Body of pancreas (tissue), 4 donors: ENCODE data around the gene PCK1. TPM values are rescaled to one million over a fixed set of nuclear protein-coding genes. Genes with fewer than 3 reads are reported as not detected.

ENCODE experiments used
- ATAC-seq: fragments of 150-250 bp; one replicate; pipeline ENCODE4 v1.9.1; 2016
- DNase-seq, 4 donors: peaks; one replicate each; pipeline ENCODE4 v3.0.0-alpha.2; 2019
- H3K27ac ChIP-seq, 4 donors: fragments of 200-600 bp; sonication (generic); 1 replicate in 3 of 4; 2 replicates in 1 of 4; pipeline versions ENCODE4 v1.5.1 to v1.6.1; 2016 to 2019; ENCODE audit warnings: mild to moderate bottlenecking in 1 of 4, mixed read lengths in 1 of 4, moderate library complexity in 1 of 4
- H3K27me3 ChIP-seq, 2 donors: fragments of 200-600 bp; sonication (generic); one replicate each; pipeline ENCODE4 v1.6.0; 2016; ENCODE audit warnings: mild to moderate bottlenecking in 1 of 2
- H3K36me3 ChIP-seq, 2 donors: fragments of 200-600 bp; sonication (generic); replicated peaks in 1 of 2; 2 replicates each; pipeline ENCODE4 v1.5.1; 2016; ENCODE audit warnings: low read depth in 2 of 2; ENCODE audit not compliant: insufficient read depth in 1 of 2
- H3K4me1 ChIP-seq: fragments of 200-600 bp; sonication (generic); one replicate; pipeline ENCODE4 v1.6.0; 2016
- H3K4me3 ChIP-seq, 2 donors: fragments of 200-600 bp; sonication (generic); 1 replicate in 1 of 2; 2 replicates in 1 of 2; pipeline ENCODE4 v1.5.1; 2016 to 2019
- H3K9me3 ChIP-seq, 3 donors: fragments of 200-600 bp; sonication (generic); 1 replicate in 2 of 3; 2 replicates in 1 of 3; pipeline ENCODE4 v1.5.1; 2016
- CTCF ChIP-seq, 7 experiments: fragments of 450-650 bp in 4 of 7; fragments of 200-600 bp in 3 of 7; sonication (generic) in 3 of 7; IDR thresholded peaks; one replicate each; pipeline ENCODE4 v1.5.1; 2016 to 2019; ENCODE audit warnings: antibody characterized with exemption in 7 of 7
- POLR2A ChIP-seq, 3 donors: fragments of 450-650 bp; IDR thresholded peaks; one replicate each; pipeline ENCODE4 v1.6.1; 2016; ENCODE audit warnings: antibody characterized with exemption in 3 of 3, mild to moderate bottlenecking in 2 of 3
- WGBS, 2 donors: methylation state at CpG; one replicate each; pipeline ENCODE4 v1.1.5; 2017; 5-methylcytosine and 5-hydroxymethylcytosine counted together
- intact Hi-C: fragments of 100-400 bp; cut with DNase I; formaldehyde crosslinking; loops from one replicate; pipeline ENCODE4 v1.15.1; 2023
- total RNA-seq, 2 donors: library from RNA; depleted of rRNA; stranded (reverse); fragments of >200 nt; gene quantifications; one replicate each; pipeline ENCODE4 v1.1.0, GENCODE V29; 2016

PCK1 gene
- total RNA-seq, 2 donors from 2014 or later, result 14.3 to 33.3 TPM

GRCh38 chr20:57528148-57528547 lies 32.8 kb upstream of the PCK1 start:
- intact Hi-C loops, result loop anchor here (10.0 kb wide), 1 partner anchor 677 kb away; no protein-coding TSS in a partner anchor
- no peaks in the 10 kb centered on the region for H3K27me3 ChIP-seq
- no peaks in the 10 kb centered on the region for H3K9me3 ChIP-seq
- ATAC-seq (no peak), DNase-seq (no peak)
- TF ChIP-seq CTCF (IDR thresholded peaks at IDR 0.05) (no peak), POLR2A (IDR thresholded peaks at IDR 0.05) (no peak)
- no peaks in the 10 kb centered on the region for H3K36me3 ChIP-seq
- no peak overlapping the region for H3K4me3 ChIP-seq
- H3K4me1 ChIP-seq, result no peaks in the 10 kb centered on the region
- 74 to 81% methylated on average over 4 of the region's 4 CpGs for WGBS, 2 donors
- no peak overlapping the region for H3K27ac ChIP-seq

- intact Hi-C loops, result loop anchor here (10.0 kb wide), 1 partner anchor 676 kb away; no protein-coding TSS in a partner anchor
- WGBS, 2 donors, result 65 to 68% methylated on average over 8 of the region's 8 CpGs
- no peak for DNase-seq
- Histone ChIP-seq H3K27me3 (no peaks in the 10 kb centered on the region), H3K4me3 (no peak overlapping the region), H3K27ac (no peak overlapping the region), H3K36me3 (no peaks in the 10 kb centered on the region), H3K9me3 (no peaks in the 10 kb centered on the region), H3K4me1 (no peaks in the 10 kb centered on the region)
- TF ChIP-seq CTCF (IDR thresholded peaks at IDR 0.05) (no peak), POLR2A (IDR thresholded peaks at IDR 0.05) (no peak)
- no peak for ATAC-seq
Measured at GRCh38 chr20:57529160-57529585, 31.7 kb upstream of the PCK1 start.

- H3K36me3 ChIP-seq, result no peaks in the 10 kb centered on the region
- TF ChIP-seq POLR2A (IDR thresholded peaks at IDR 0.05), result no peak
- TF ChIP-seq CTCF (IDR thresholded peaks at IDR 0.05), result no peak
- ATAC-seq, result no peak
- H3K27me3 ChIP-seq, result no peaks in the 10 kb centered on the region
- no peak for DNase-seq
- WGBS, 2 donors, result 52 to 72% methylated on average over 2 to 3 of the region's 3 CpGs
- no peak overlapping the region for H3K27ac ChIP-seq
- H3K4me3 ChIP-seq, result no peak overlapping the region
- H3K4me1 ChIP-seq, result no peaks in the 10 kb centered on the region
- intact Hi-C loops, result loop anchor here (10.0 kb wide), 1 partner anchor 675 kb away; no protein-coding TSS in a partner anchor
- no peaks in the 10 kb centered on the region for H3K9me3 ChIP-seq
Measured at GRCh38 chr20:57529810-57530209, 31.1 kb upstream of the PCK1 start.

- no peak for DNase-seq
- H3K4me3 ChIP-seq, result no peak overlapping the region
- H3K4me1 ChIP-seq, result no peaks in the 10 kb centered on the region
- no peak for TF ChIP-seq CTCF (IDR thresholded peaks at IDR 0.05)
- TF ChIP-seq POLR2A (IDR thresholded peaks at IDR 0.05), result no peak
- intact Hi-C loops, result no loop called here
- H3K27ac ChIP-seq, result no peak overlapping the region
- WGBS, 2 donors, result 66 to 69% methylated on average over 4 of the region's 4 CpGs
- no peaks in the 10 kb centered on the region for H3K9me3 ChIP-seq
- no peaks in the 10 kb centered on the region for H3K27me3 ChIP-seq
- H3K36me3 ChIP-seq, result no peaks in the 10 kb centered on the region
- ATAC-seq, result no peak
Measured at GRCh38 chr20:57530327-57530981, 30.5 kb upstream of the PCK1 start.

- no peaks in the 10 kb centered on the region for H3K4me1 ChIP-seq
- TF ChIP-seq POLR2A (IDR thresholded peaks at IDR 0.05) (no peak), CTCF (IDR thresholded peaks at IDR 0.05) (no peak)
- no peak for ATAC-seq
- intact Hi-C loops, result no loop called here
- H3K27me3 ChIP-seq, result no peaks in the 10 kb centered on the region
- H3K4me3 ChIP-seq, result no peak overlapping the region
- no peaks in the 10 kb centered on the region for H3K9me3 ChIP-seq
- no peak for DNase-seq
- no peak overlapping the region for H3K27ac ChIP-seq
- WGBS, 2 donors, result 83 to 89% methylated on average over 2 of the region's 2 CpGs
- no peaks in the 10 kb centered on the region for H3K36me3 ChIP-seq
Measured at GRCh38 chr20:57532104-57532503, 28.8 kb upstream of the PCK1 start.
